CD14-positive monocyte (primary cell): ENCODE results near the gene DENND1A. TPM values are rescaled to one million over a fixed set of nuclear protein-coding genes. Genes with fewer than 3 reads are reported as not detected.

Experiments used
- DNase-seq, 3 donors: peaks; one replicate each; pipeline ENCODE4 v3.0.0-alpha.2; 2011 to 2022
- H2AFZ ChIP-seq: 2 replicates; pipeline ENCODE4 v1.6.0; 2012; ENCODE audit warnings: mild to moderate bottlenecking, low read depth, low read length, inconsistent platforms; ENCODE audit not compliant: insufficient read depth, poor library complexity, severe bottlenecking
- H3K27ac ChIP-seq, 2 donors: 1 replicate in 1 of 2; 2 replicates in 1 of 2; pipeline ENCODE4 v1.5.1; 2012 to 2013; ENCODE audit warnings: low read length in 2 of 2, control low read depth in 1 of 2, inconsistent platforms in 1 of 2, low read depth in 1 of 2, mild to moderate bottlenecking in 1 of 2
- H3K27me3 ChIP-seq, 2 donors: one replicate each; pipeline versions ENCODE4 v1.6.0 to v1.6.1; 2011 to 2013; ENCODE audit warnings: low read length in 2 of 2; ENCODE audit not compliant: control insufficient read depth in 2 of 2, insufficient read depth in 2 of 2
- H3K36me3 ChIP-seq, 2 donors: replicated peaks in 1 of 2; 1 replicate in 1 of 2; 2 replicates in 1 of 2; pipeline versions ENCODE4 v1.5.1 to v1.6.1; 2012 to 2013; ENCODE audit warnings: low read length in 2 of 2, control low read depth in 1 of 2, inconsistent platforms in 1 of 2, mild to moderate bottlenecking in 1 of 2; ENCODE audit not compliant: insufficient read depth in 2 of 2, control insufficient read depth in 1 of 2
- H3K4me1 ChIP-seq, 2 donors: 1 replicate in 1 of 2; 2 replicates in 1 of 2; pipeline versions ENCODE4 v1.5.1 to v1.6.1; 2012 to 2013; ENCODE audit warnings: low read length in 2 of 2, control low read depth in 1 of 2, inconsistent platforms in 1 of 2, mild to moderate bottlenecking in 1 of 2, moderate library complexity in 1 of 2; ENCODE audit not compliant: insufficient read depth in 2 of 2, control insufficient read depth in 1 of 2
- H3K4me2 ChIP-seq: replicated peaks from 2 replicates; pipeline ENCODE3; 2012; ENCODE audit warnings: low read length, moderate library complexity, mild to moderate bottlenecking; ENCODE audit not compliant: poor library complexity, severe bottlenecking; ENCODE audit errors: extremely low read depth
- H3K4me3 ChIP-seq, 3 experiments: fragments of 200-600 bp in 1 of 3; sonication (generic) in 1 of 3; replicated peaks in 1 of 3; 1 replicate in 2 of 3; 2 replicates in 1 of 3; pipeline ENCODE4 v1.5.1; 2011 to 2013; ENCODE audit warnings: low read length in 3 of 3, mild to moderate bottlenecking in 3 of 3, control low read depth in 2 of 3, low read depth in 2 of 3, inconsistent platforms in 1 of 3, moderate library complexity in 1 of 3
- H3K79me2 ChIP-seq: 2 replicates; pipeline ENCODE4 v1.6.0; 2012; ENCODE audit warnings: mild to moderate bottlenecking, control low read depth, inconsistent platforms, low read length, moderate library complexity; ENCODE audit not compliant: insufficient read depth
- H3K9ac ChIP-seq: 2 replicates; pipeline ENCODE4 v1.6.0; 2017; ENCODE audit warnings: low read length, mild to moderate bottlenecking; ENCODE audit not compliant: insufficient read depth, poor library complexity, severe bottlenecking
- H3K9me3 ChIP-seq, 2 donors: replicated peaks in 1 of 2; 1 replicate in 1 of 2; 2 replicates in 1 of 2; pipeline versions ENCODE4 v1.5.1 to v1.6.1; 2012 to 2013; ENCODE audit warnings: low read length in 2 of 2, control low read depth in 1 of 2; ENCODE audit not compliant: control insufficient read depth in 1 of 2, insufficient read depth in 1 of 2
- H4K20me1 ChIP-seq: 2 replicates; pipeline ENCODE4 v1.6.0; 2012; ENCODE audit warnings: mild to moderate bottlenecking, low read length, control low read depth, moderate library complexity; ENCODE audit not compliant: insufficient read depth
- H3K27ac Mint-ChIP-seq, 7 donors: one replicate each; pipeline ENCODE4 v1.8.0; 2020; ENCODE audit warnings: mild to moderate bottlenecking in 7 of 7, mixed read lengths in 7 of 7, moderate library complexity in 6 of 7, inconsistent platforms in 2 of 7
- H3K27me3 Mint-ChIP-seq, 3 donors: one replicate each; pipeline ENCODE4 v1.8.0; 2021 to 2022; ENCODE audit warnings: low read depth in 3 of 3, mild to moderate bottlenecking in 3 of 3, mixed read lengths in 3 of 3, moderate library complexity in 3 of 3, inconsistent platforms in 1 of 3
- H3K36me3 Mint-ChIP-seq, 2 donors: one replicate each; pipeline ENCODE4 v1.8.0; 2020; ENCODE audit warnings: mixed read lengths in 2 of 2, inconsistent platforms in 1 of 2, mild to moderate bottlenecking in 1 of 2
- H3K4me1 Mint-ChIP-seq: one replicate; pipeline ENCODE4 v1.8.0; 2020; ENCODE audit warnings: mild to moderate bottlenecking, mixed read lengths
- H3K4me3 Mint-ChIP-seq, 2 donors: one replicate each; pipeline ENCODE4 v1.8.0; 2020; ENCODE audit warnings: mild to moderate bottlenecking in 2 of 2, mixed read lengths in 2 of 2, moderate library complexity in 1 of 2
- H3K9me3 Mint-ChIP-seq, 7 donors: one replicate each; pipeline ENCODE4 v1.8.0; 2020 to 2022; ENCODE audit warnings: mixed read lengths in 7 of 7, mild to moderate bottlenecking in 6 of 7, moderate library complexity in 6 of 7, inconsistent platforms in 2 of 7
- CTCF ChIP-seq: fragments of 200-600 bp; IDR thresholded peaks from one replicate; pipeline ENCODE4 v1.8.0; 2022; ENCODE audit warnings: antibody characterized with exemption, mild to moderate bottlenecking
- WGBS: methylation state at CpG from one replicate; pipeline ENCODE4 v1.1.5; 2013; ENCODE audit warnings: missing lambda C conversion rate; ENCODE audit not compliant: insufficient coverage; 5-methylcytosine and 5-hydroxymethylcytosine counted together
- intact Hi-C, 2 donors: fragments of 100-400 bp; cut with micrococcal nuclease; formaldehyde crosslinking; loops; one replicate each; pipeline versions ENCODE4 v1.15.0 to v1.15.1; 2023
- polyA plus RNA-seq, 3 donors: library from polyadenylated mRNA; depleted of rRNA in 1 of 3; unstranded in 2 of 3; stranded (reverse) in 1 of 3; fragments of 300-500 nt in 2 of 3; fragments of >200 nt in 1 of 3; fragmentation: Illumina TruSeq in 2 of 3; gene quantifications; 1 replicate in 2 of 3; 2 replicates in 1 of 3; pipeline ENCODE4 v1.2.3, GENCODE V29; 2012 to 2021

Gene DENND1A
- polyA plus RNA-seq, 3 donors: 24.8 to 73.0 (median 29.4) TPM

- no peak overlapping the region for H3K4me3 ChIP-seq
- WGBS: no CpG with 5 or more reads among the region's 1 CpG
- H2AFZ ChIP-seq: no peak overlapping the region
- H3K27me3 ChIP-seq: no peaks in the 10 kb centered on the region
- no peak for TF ChIP-seq CTCF
- H3K27ac Mint-ChIP-seq: no peak overlapping the region
- no peak overlapping the region for H3K9ac ChIP-seq
- H3K4me2 ChIP-seq: no peak overlapping the region
- H3K79me2 ChIP-seq: peaks cover 54% of the 10 kb centered on the region
- peaks cover 13% of the 10 kb centered on the region in 2 donors for H3K9me3 ChIP-seq
- H3K36me3 Mint-ChIP-seq: peaks cover 27 to 32% of the 10 kb centered on the region in 2 donors
- H3K9me3 Mint-ChIP-seq: peaks cover 7 to 18% (median 10%) of the 10 kb centered on the region in 7 donors
- intact Hi-C loops: no loop called here
- peaks cover 12% of the 10 kb centered on the region for H3K4me1 Mint-ChIP-seq
- H3K4me3 Mint-ChIP-seq: no peak overlapping the region
- no peaks in the 10 kb centered on the region for H3K4me1 ChIP-seq
- peaks cover 98% of the 10 kb centered on the region for H4K20me1 ChIP-seq
- peaks cover 0 to 26% of the 10 kb centered on the region in 2 donors for H3K36me3 ChIP-seq
- no peaks in the 10 kb centered on the region for H3K27me3 Mint-ChIP-seq
- no peak for DNase-seq
- no peak overlapping the region for H3K27ac ChIP-seq
These were observed 202.6 kb downstream of the DENND1A start for GRCh38 chr9:123727332-123727731.

- TF ChIP-seq CTCF: no peak
- H3K4me3 ChIP-seq: no peak overlapping the region
- no peaks in the 10 kb centered on the region for H3K27me3 ChIP-seq
- Mint-ChIP-seq H3K4me1 (peaks cover 14% of the 10 kb centered on the region), H3K36me3 (peaks cover 40 to 45% of the 10 kb centered on the region in 2 donors), H3K9me3 (peaks cover 10 to 24% (median 13%) of the 10 kb centered on the region in 7 donors), H3K27me3 (no peaks in the 10 kb centered on the region), H3K4me3 (no peak overlapping the region), H3K27ac (no peak overlapping the region)
- H2AFZ ChIP-seq: no peak overlapping the region
- H4K20me1 ChIP-seq: peaks cover 95% of the 10 kb centered on the region
- 99% methylated on average over 6 of the region's 8 CpGs for WGBS
- peaks cover 0 to 42% of the 10 kb centered on the region in 2 donors for H3K36me3 ChIP-seq
- no peak overlapping the region for H3K9ac ChIP-seq
- intact Hi-C loops: no loop called here
- DNase-seq: no peak
- H3K4me2 ChIP-seq: no peak overlapping the region
- no peak overlapping the region for H3K27ac ChIP-seq
- H3K79me2 ChIP-seq: peaks cover 42% of the 10 kb centered on the region
- peaks cover 13 to 15% of the 10 kb centered on the region in 2 donors for H3K9me3 ChIP-seq
- H3K4me1 ChIP-seq: no peaks in the 10 kb centered on the region
These were observed 204.5 kb downstream of the DENND1A start for GRCh38 chr9:123725389-123725788.
